Activated CD4-positive, alpha-beta T cell treated with anti-CD3 and anti-CD28 coated beads, Interleukin-2, amount 10 ng/mL, durations not matched to agents 24 days and 14 days (primary cell): ENCODE data around the gene MSANTD2. TPM values are rescaled to one million over a fixed set of nuclear protein-coding genes. Genes with fewer than 3 reads are reported as not detected.

ENCODE experiments used
- DNase-seq: peaks from one replicate; pipeline ENCODE4 v3.0.0; 2022
- H3K27ac Mint-ChIP-seq: one replicate; pipeline ENCODE4 v1.8.0; 2022; ENCODE audit warnings: mild to moderate bottlenecking, mixed read lengths
- H3K27me3 Mint-ChIP-seq: one replicate; pipeline ENCODE4 v1.8.0; 2022; ENCODE audit warnings: mixed read lengths
- H3K36me3 Mint-ChIP-seq: one replicate; pipeline ENCODE4 v1.8.0; 2022; ENCODE audit warnings: low read depth, mild to moderate bottlenecking, mixed read lengths
- H3K4me1 Mint-ChIP-seq: one replicate; pipeline ENCODE4 v1.8.0; 2021; ENCODE audit warnings: mixed read lengths
- H3K4me3 Mint-ChIP-seq: one replicate; pipeline ENCODE4 v1.8.0; 2022; ENCODE audit warnings: mild to moderate bottlenecking, moderate library complexity, mixed read lengths
- H3K9me3 Mint-ChIP-seq: one replicate; pipeline ENCODE4 v1.8.0; 2021; ENCODE audit warnings: mixed read lengths
- intact Hi-C: fragments of 100-400 bp; cut with micrococcal nuclease; formaldehyde crosslinking; loops from one replicate; pipeline ENCODE4 v1.15.1; 2023
- total RNA-seq: library from RNA; stranded (reverse); gene quantifications from 2 replicates; pipeline ENCODE4 v1.2.3, GENCODE V29; 2022

Gene MSANTD2
- total RNA-seq, 1 donor from 2014 or later, result 10.6 TPM

- no peak overlapping the region for H3K4me3 Mint-ChIP-seq
- H3K36me3 Mint-ChIP-seq, result no peaks in the 10 kb centered on the region
- intact Hi-C loops, result no loop called here
Observed at GRCh38 chr11:124834526-124835180, 34.4 kb upstream of the MSANTD2 start.

GRCh38 chr11:124832571-124832970 lies 32.4 kb upstream of the MSANTD2 start:
- Mint-ChIP-seq H3K4me3 (no peak overlapping the region), H3K27me3 (peaks cover 47% of the 10 kb centered on the region), H3K36me3 (no peaks in the 10 kb centered on the region), H3K27ac (no peak overlapping the region), H3K4me1 (peaks cover 8% of the 10 kb centered on the region), H3K9me3 (no peaks in the 10 kb centered on the region)
- intact Hi-C loops, result no loop called here
- DNase-seq, result no peak

More at GRCh38 chr11:124834526-124835180, 34.4 kb upstream of the MSANTD2 start:
- peaks cover 59% of the 10 kb centered on the region for H3K27me3 Mint-ChIP-seq
- DNase-seq, result no peak
- no peaks in the 10 kb centered on the region for H3K9me3 Mint-ChIP-seq
- H3K4me1 Mint-ChIP-seq, result peaks cover 8% of the 10 kb centered on the region
- H3K27ac Mint-ChIP-seq, result no peak overlapping the region

- H3K27ac Mint-ChIP-seq, result no peak overlapping the region
- intact Hi-C loops, result no loop called here
- H3K36me3 Mint-ChIP-seq, result no peaks in the 10 kb centered on the region
- DNase-seq, result no peak
- no peak overlapping the region for H3K4me3 Mint-ChIP-seq
- H3K4me1 Mint-ChIP-seq, result peaks cover 5% of the 10 kb centered on the region
- H3K9me3 Mint-ChIP-seq, result no peaks in the 10 kb centered on the region
- H3K27me3 Mint-ChIP-seq, result peaks cover 45% of the 10 kb centered on the region
Observed at GRCh38 chr11:124831897-124832296, 31.7 kb upstream of the MSANTD2 start.

- intact Hi-C loops, result no loop called here
- Mint-ChIP-seq H3K9me3 (no peaks in the 10 kb centered on the region), H3K36me3 (no peaks in the 10 kb centered on the region), H3K4me1 (no peaks in the 10 kb centered on the region), H3K27ac (no peak overlapping the region), H3K27me3 (peaks cover 41% of the 10 kb centered on the region), H3K4me3 (no peak overlapping the region)
- DNase-seq, result no peak
Observed at GRCh38 chr11:124830749-124831148, 30.5 kb upstream of the MSANTD2 start.

GRCh38 chr11:124829986-124830385 lies 29.8 kb upstream of the MSANTD2 start:
- H3K4me3 Mint-ChIP-seq, result no peak overlapping the region
- H3K36me3 Mint-ChIP-seq, result no peaks in the 10 kb centered on the region
- intact Hi-C loops, result no loop called here
- peaks cover 38% of the 10 kb centered on the region for H3K27me3 Mint-ChIP-seq
- H3K4me1 Mint-ChIP-seq, result no peaks in the 10 kb centered on the region
- no peak for DNase-seq
- no peak overlapping the region for H3K27ac Mint-ChIP-seq
- H3K9me3 Mint-ChIP-seq, result no peaks in the 10 kb centered on the region

- Mint-ChIP-seq H3K27ac (no peak overlapping the region), H3K4me1 (no peaks in the 10 kb centered on the region), H3K27me3 (peaks cover 31% of the 10 kb centered on the region), H3K4me3 (no peak overlapping the region), H3K9me3 (no peaks in the 10 kb centered on the region), H3K36me3 (no peaks in the 10 kb centered on the region)
- no peak for DNase-seq
- intact Hi-C loops, result no loop called here
Observed at GRCh38 chr11:124825876-124826275, 25.7 kb upstream of the MSANTD2 start.

GRCh38 chr11:124823512-124824376 lies 23.5 kb upstream of the MSANTD2 start:
- no peak for DNase-seq
- intact Hi-C loops, result no loop called here
- no peak overlapping the region for H3K27ac Mint-ChIP-seq
- no peak overlapping the region for H3K4me3 Mint-ChIP-seq
- H3K27me3 Mint-ChIP-seq, result peaks cover 32% of the 10 kb centered on the region
- no peaks in the 10 kb centered on the region for H3K9me3 Mint-ChIP-seq
- H3K4me1 Mint-ChIP-seq, result no peaks in the 10 kb centered on the region
- no peaks in the 10 kb centered on the region for H3K36me3 Mint-ChIP-seq

GRCh38 chr11:124821995-124822730 lies 22.0 kb upstream of the MSANTD2 start:
- peaks cover 44% of the 10 kb centered on the region for H3K27me3 Mint-ChIP-seq
- intact Hi-C loops, result no loop called here
- no peak overlapping the region for H3K27ac Mint-ChIP-seq
- H3K36me3 Mint-ChIP-seq, result no peaks in the 10 kb centered on the region
- no peak overlapping the region for H3K4me3 Mint-ChIP-seq
- DNase-seq, result no peak
- no peaks in the 10 kb centered on the region for H3K4me1 Mint-ChIP-seq
- no peaks in the 10 kb centered on the region for H3K9me3 Mint-ChIP-seq

GRCh38 chr11:124817036-124817435 lies 16.8 kb upstream of the MSANTD2 start:
- Mint-ChIP-seq H3K27me3 (peaks cover 56% of the 10 kb centered on the region), H3K4me1 (no peaks in the 10 kb centered on the region), H3K4me3 (no peak overlapping the region), H3K36me3 (no peaks in the 10 kb centered on the region), H3K9me3 (no peaks in the 10 kb centered on the region), H3K27ac (no peak overlapping the region)
- DNase-seq, result no peak
- intact Hi-C loops, result no loop called here

GRCh38 chr11:124814739-124815138 lies 14.5 kb upstream of the MSANTD2 start:
- peaks cover 53% of the 10 kb centered on the region for H3K27me3 Mint-ChIP-seq
- H3K36me3 Mint-ChIP-seq, result no peaks in the 10 kb centered on the region
- no peak for DNase-seq
- no peak overlapping the region for H3K4me3 Mint-ChIP-seq
- no peak overlapping the region for H3K27ac Mint-ChIP-seq
- intact Hi-C loops, result no loop called here
- no peaks in the 10 kb centered on the region for H3K9me3 Mint-ChIP-seq
- H3K4me1 Mint-ChIP-seq, result no peaks in the 10 kb centered on the region

GRCh38 chr11:124812876-124813275 lies 12.7 kb upstream of the MSANTD2 start:
- no peaks in the 10 kb centered on the region for H3K4me1 Mint-ChIP-seq

GRCh38 chr11:124811399-124812125 lies 11.4 kb upstream of the MSANTD2 start:
- H3K27ac Mint-ChIP-seq, result no peak overlapping the region
- intact Hi-C loops, result no loop called here
- no peaks in the 10 kb centered on the region for H3K9me3 Mint-ChIP-seq
- no peak overlapping the region for H3K4me3 Mint-ChIP-seq
- no peak for DNase-seq
- no peaks in the 10 kb centered on the region for H3K36me3 Mint-ChIP-seq
- H3K27me3 Mint-ChIP-seq, result peaks cover 38% of the 10 kb centered on the region
- H3K4me1 Mint-ChIP-seq, result no peaks in the 10 kb centered on the region

More at GRCh38 chr11:124812876-124813275, 12.7 kb upstream of the MSANTD2 start:
- intact Hi-C loops, result no loop called here
- no peak for DNase-seq
- no peaks in the 10 kb centered on the region for H3K36me3 Mint-ChIP-seq
- no peak overlapping the region for H3K27ac Mint-ChIP-seq
- no peak overlapping the region for H3K4me3 Mint-ChIP-seq
- no peaks in the 10 kb centered on the region for H3K9me3 Mint-ChIP-seq
- H3K27me3 Mint-ChIP-seq, result peaks cover 46% of the 10 kb centered on the region

- Mint-ChIP-seq H3K4me1 (no peaks in the 10 kb centered on the region), H3K9me3 (no peaks in the 10 kb centered on the region), H3K27ac (no peak overlapping the region), H3K27me3 (peaks cover 29% of the 10 kb centered on the region), H3K36me3 (no peaks in the 10 kb centered on the region), H3K4me3 (no peak overlapping the region)
- intact Hi-C loops, result no loop called here
- DNase-seq, result no peak
Observed at GRCh38 chr11:124807660-124808270, 7.6 kb upstream of the MSANTD2 start.
